Natural killer cell treated with Interleukin-12 subunit alpha and Interleukin-12 subunit beta and Interleukin-15 and Interleukin-18, amount 100 ng/mL, for 72 hours (primary cell): ENCODE data around the gene ST6GAL1. TPM values are rescaled to one million over a fixed set of nuclear protein-coding genes. Genes with fewer than 3 reads are reported as not detected.
"Not testable (repeated sequence)": the region's sequence is repeated elsewhere in the genome, so short reads cannot be mapped to it uniquely, and the experiment has no call there.

Source experiments
- ATAC-seq, 2 donors: fragments of 150-1000 bp; cut with Tn5 transposase in 1 of 2; sonication (Bioruptor Pico), chemical (Tn5 transposase) in 1 of 2; 2 replicates each; pipeline ENCODE4 v1.10.0; 2021
- DNase-seq: peaks from one replicate; pipeline ENCODE4 v3.0.0; 2022; ENCODE audit warnings: low spot score
- H3K27ac Mint-ChIP-seq, 2 donors: 1 replicate in 1 of 2; 2 replicates in 1 of 2; pipeline ENCODE4 v1.8.0; 2022; ENCODE audit warnings: mixed read lengths in 2 of 2, mild to moderate bottlenecking in 1 of 2, moderate library complexity in 1 of 2
- H3K27me3 Mint-ChIP-seq, 2 donors: 1 replicate in 1 of 2; 2 replicates in 1 of 2; pipeline ENCODE4 v1.8.0; 2022; ENCODE audit warnings: mixed read lengths in 2 of 2
- H3K36me3 Mint-ChIP-seq: one replicate; pipeline ENCODE4 v1.8.0; 2022; ENCODE audit warnings: mixed read lengths
- H3K4me1 Mint-ChIP-seq, 2 donors: 1 replicate in 1 of 2; 2 replicates in 1 of 2; pipeline ENCODE4 v1.8.0; 2022; ENCODE audit warnings: low read depth in 2 of 2, mixed read lengths in 2 of 2, mild to moderate bottlenecking in 1 of 2
- H3K4me3 Mint-ChIP-seq: one replicate; pipeline ENCODE4 v1.8.0; 2022; ENCODE audit warnings: mixed read lengths
- H3K9me3 Mint-ChIP-seq: 2 replicates; pipeline ENCODE4 v1.8.0; 2022; ENCODE audit warnings: mixed read lengths
- total RNA-seq, 2 donors: library from RNA; stranded (reverse); gene quantifications; one replicate each; pipeline ENCODE4 v1.2.3, GENCODE V29; 2022

ST6GAL1 gene
- total RNA-seq, 2 donors from 2014 or later = 179 to 304 TPM

- H3K27me3 Mint-ChIP-seq = no peaks in the 10 kb centered on the region
- DNase-seq (no peak), ATAC-seq (peak in 1 of 2 donors; percentile 15)
- H3K4me3 Mint-ChIP-seq = no peak overlapping the region
- H3K36me3 Mint-ChIP-seq = peaks cover 26% of the 10 kb centered on the region
- no peaks in the 10 kb centered on the region for H3K9me3 Mint-ChIP-seq
- H3K4me1 Mint-ChIP-seq = peaks cover 39 to 55% of the 10 kb centered on the region in 2 donors
- peak overlapping the region; percentile 33 to 77 for H3K27ac Mint-ChIP-seq
Observed at GRCh38 chr3:186990878-186991308, 60.6 kb downstream of the ST6GAL1 start.

- no peak overlapping the region for H3K4me3 Mint-ChIP-seq
- H3K27me3 Mint-ChIP-seq = no peaks in the 10 kb centered on the region
- DNase-seq = no peak
- H3K9me3 Mint-ChIP-seq = no peaks in the 10 kb centered on the region
- peaks cover 21% of the 10 kb centered on the region for H3K36me3 Mint-ChIP-seq
- H3K27ac Mint-ChIP-seq = peak overlapping the region; percentile 33 to 77
- peaks cover 43 to 55% of the 10 kb centered on the region in 2 donors for H3K4me1 Mint-ChIP-seq
- ATAC-seq = peak in 1 of 2 donors; percentile 36
Observed at GRCh38 chr3:186991470-186991869, 61.1 kb downstream of the ST6GAL1 start.

DNA sequence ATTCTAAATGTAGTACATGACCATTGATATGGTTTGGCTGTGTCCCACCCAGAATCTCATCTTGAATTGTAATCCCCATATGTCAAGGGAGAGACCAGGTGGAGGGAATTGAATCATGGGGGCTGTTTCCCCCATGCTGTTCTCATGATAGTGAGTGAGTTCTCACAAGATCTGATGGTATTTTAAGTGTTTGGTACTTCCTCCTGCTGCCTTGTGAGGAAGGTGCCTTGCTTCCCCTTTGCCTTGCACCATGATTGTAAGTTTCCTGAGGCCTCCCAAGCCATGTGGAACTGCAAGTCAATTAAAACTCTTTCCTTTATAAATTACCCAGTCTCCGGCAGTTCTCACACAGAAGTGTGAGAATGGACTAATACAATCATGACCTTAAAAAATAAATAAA is 61.8 kb downstream of the ST6GAL1 start:
- H3K9me3 Mint-ChIP-seq, DNase-seq, ATAC-seq, H3K27me3 Mint-ChIP-seq, H3K4me3 Mint-ChIP-seq: not testable (repeated sequence)
- H3K36me3 Mint-ChIP-seq = peaks cover 18% of the 10 kb centered on the region
- peaks cover 42 to 55% of the 10 kb centered on the region in 2 donors for H3K4me1 Mint-ChIP-seq
- peak overlapping the region; percentile 33 to 77 for H3K27ac Mint-ChIP-seq

GRCh38 chr3:186993210-186993782 is 63.0 kb downstream of the ST6GAL1 start:
- Mint-ChIP-seq H3K4me3 (no peak overlapping the region), H3K4me1 (peaks cover 43 to 52% of the 10 kb centered on the region in 2 donors), H3K27me3 (no peaks in the 10 kb centered on the region), H3K9me3 (no peaks in the 10 kb centered on the region), H3K36me3 (peaks cover 14% of the 10 kb centered on the region), H3K27ac (peak overlapping the region; percentile 16 to 63)
- DNase-seq = no peak
- ATAC-seq = no peak

DNA sequence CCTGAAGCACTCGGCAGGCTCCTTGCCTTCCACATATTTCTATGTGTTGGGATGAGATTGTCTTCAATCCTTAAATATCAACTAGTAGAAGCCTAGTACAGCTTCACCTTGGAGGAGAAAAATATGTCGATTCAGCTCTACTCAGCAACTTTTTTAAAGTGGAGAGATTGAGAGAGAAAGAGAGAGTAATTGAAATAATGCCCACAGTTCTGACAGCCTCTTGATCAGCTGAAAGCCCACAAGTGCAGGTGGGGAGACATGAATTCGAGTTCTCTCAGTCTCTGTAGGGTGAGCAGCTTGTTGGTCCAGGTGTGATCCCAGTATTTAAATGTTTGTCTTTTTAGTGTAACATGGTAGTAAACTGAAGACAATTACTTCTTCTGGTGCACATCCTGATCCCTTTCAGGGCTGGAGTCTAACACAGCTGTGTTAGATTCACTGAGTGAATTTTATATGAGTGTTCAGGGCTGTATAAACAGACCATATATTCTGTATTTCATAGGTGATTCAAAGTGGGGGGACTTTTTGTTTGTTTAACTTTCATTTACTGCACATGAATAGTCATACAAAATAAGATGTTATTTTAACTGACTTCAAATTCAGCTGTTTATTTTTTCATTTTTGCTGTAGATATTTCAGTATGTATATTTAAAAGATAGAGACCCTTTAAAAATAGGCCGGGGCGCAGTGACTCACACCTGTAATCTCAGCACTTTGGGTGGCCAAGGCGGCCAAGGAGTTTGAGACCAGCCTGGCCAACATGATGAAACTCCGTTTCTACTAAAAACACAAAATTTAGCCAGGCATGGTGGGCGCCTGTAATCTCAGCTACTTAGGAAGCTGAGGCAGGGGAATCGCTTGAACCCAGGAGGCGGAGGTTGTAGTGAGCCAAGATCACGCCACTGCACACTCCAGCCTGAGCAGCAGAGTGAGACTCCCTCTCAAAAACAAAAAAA is 64.0 kb downstream of the ST6GAL1 start:
- Mint-ChIP-seq H3K27ac (peak overlapping the region; percentile 16 to 63), H3K9me3 (no peaks in the 10 kb centered on the region), H3K36me3 (peaks cover 9% of the 10 kb centered on the region), H3K27me3 (no peaks in the 10 kb centered on the region), H3K4me1 (peaks cover 39 to 49% of the 10 kb centered on the region in 2 donors), H3K4me3 (no peak overlapping the region)
- DNase-seq (no peak), ATAC-seq (no peak)

- H3K4me3 Mint-ChIP-seq = no peak overlapping the region
- no peaks in the 10 kb centered on the region for H3K27me3 Mint-ChIP-seq
- H3K36me3 Mint-ChIP-seq = peaks cover 8% of the 10 kb centered on the region
- ATAC-seq = no peak
- no peak for DNase-seq
- peaks cover 53% of the 10 kb centered on the region in 2 donors for H3K4me1 Mint-ChIP-seq
- H3K27ac Mint-ChIP-seq = peak overlapping the region in 1 of 2 donors; percentile 84
- no peaks in the 10 kb centered on the region for H3K9me3 Mint-ChIP-seq
Observed at GRCh38 chr3:186996356-186996755, 66.0 kb downstream of the ST6GAL1 start.

- H3K4me1 Mint-ChIP-seq = peaks cover 48 to 50% of the 10 kb centered on the region in 2 donors
- no peaks in the 10 kb centered on the region for H3K27me3 Mint-ChIP-seq
- peak; percentile 40 to 47 for ATAC-seq
- no peak for DNase-seq
- H3K36me3 Mint-ChIP-seq = peaks cover under 1% of the 10 kb centered on the region
- H3K27ac Mint-ChIP-seq = peak overlapping the region; percentile 59 to 84
- peak overlapping the region; percentile 3 for H3K4me3 Mint-ChIP-seq
- no peaks in the 10 kb centered on the region for H3K9me3 Mint-ChIP-seq
Observed at GRCh38 chr3:186997061-186997460, 66.7 kb downstream of the ST6GAL1 start.

DNA sequence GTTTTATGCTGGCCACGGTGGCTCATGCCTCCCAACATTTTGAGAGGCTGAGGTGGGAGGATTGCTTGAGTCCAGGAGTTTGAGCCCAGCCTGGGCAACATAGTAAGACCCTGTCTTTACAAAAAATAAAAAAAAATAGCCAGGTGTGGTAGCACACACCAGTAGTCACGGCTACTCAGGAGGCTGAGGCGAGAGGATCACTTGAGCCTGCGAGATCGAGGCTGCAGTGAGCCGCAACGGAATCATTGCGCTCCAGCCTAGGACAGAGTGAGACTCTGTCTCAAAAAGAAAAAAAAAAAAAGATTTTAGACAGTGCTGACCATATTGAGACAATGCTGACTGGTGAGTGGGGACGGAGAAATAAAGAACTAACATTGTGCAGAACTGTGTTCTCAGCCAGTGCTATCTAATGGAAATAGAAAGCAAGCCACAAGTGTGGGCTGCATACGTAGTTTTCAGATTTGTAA is 67.2 kb downstream of the ST6GAL1 start:
- Mint-ChIP-seq H3K27me3 (no peaks in the 10 kb centered on the region), H3K4me3 (peak overlapping the region; percentile 3), H3K4me1 (peaks cover 49 to 54% of the 10 kb centered on the region in 2 donors), H3K36me3 (peaks cover 3% of the 10 kb centered on the region), H3K27ac (peak overlapping the region; percentile 59 to 84), H3K9me3 (no peaks in the 10 kb centered on the region)
- ATAC-seq (no peak), DNase-seq (no peak)

GRCh38 chr3:186998937-186999368 is 68.6 kb downstream of the ST6GAL1 start:
- ATAC-seq = no peak
- H3K27ac Mint-ChIP-seq = peak overlapping the region; percentile 16 to 84
- no peak for DNase-seq
- H3K9me3 Mint-ChIP-seq = no peaks in the 10 kb centered on the region
- peaks cover 51 to 62% of the 10 kb centered on the region in 2 donors for H3K4me1 Mint-ChIP-seq
- peaks cover 11% of the 10 kb centered on the region for H3K36me3 Mint-ChIP-seq
- no peaks in the 10 kb centered on the region for H3K27me3 Mint-ChIP-seq
- H3K4me3 Mint-ChIP-seq = no peak overlapping the region

DNA sequence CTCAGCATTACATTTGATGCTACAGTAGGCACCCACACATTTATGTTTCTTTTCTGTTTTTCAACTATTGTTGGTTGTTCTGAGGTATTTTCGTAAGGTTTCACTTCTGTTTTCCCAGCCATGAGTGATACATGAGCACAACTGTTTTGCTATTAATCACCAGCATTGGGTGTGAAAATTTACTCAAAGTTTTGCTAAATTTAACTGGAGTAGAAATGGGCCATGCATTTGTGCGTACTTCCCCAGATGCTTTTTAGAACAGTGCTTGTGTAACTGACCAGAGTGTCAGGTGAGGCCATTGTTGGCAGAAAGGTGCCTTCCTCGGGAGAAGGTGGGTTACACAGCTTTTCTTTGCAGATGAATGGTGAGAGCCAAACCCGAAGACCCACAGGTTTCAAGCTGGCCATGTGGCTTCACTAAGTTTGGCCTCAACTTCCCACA is 70.4 kb downstream of the ST6GAL1 start:
- Mint-ChIP-seq H3K9me3 (no peaks in the 10 kb centered on the region), H3K4me1 (peaks cover 56 to 78% of the 10 kb centered on the region in 2 donors), H3K4me3 (peak overlapping the region; percentile 60), H3K27me3 (no peaks in the 10 kb centered on the region), H3K36me3 (peaks cover 20% of the 10 kb centered on the region), H3K27ac (peak overlapping the region; percentile 68 to 87)
- ATAC-seq (peak; percentile 88 to 90), DNase-seq (no peak)

- peaks cover 60 to 82% of the 10 kb centered on the region in 2 donors for H3K4me1 Mint-ChIP-seq
- H3K27me3 Mint-ChIP-seq = no peaks in the 10 kb centered on the region
- H3K4me3 Mint-ChIP-seq = peak overlapping the region; percentile 15
- DNase-seq (no peak), ATAC-seq (no peak)
- no peaks in the 10 kb centered on the region for H3K9me3 Mint-ChIP-seq
- H3K36me3 Mint-ChIP-seq = peaks cover 34% of the 10 kb centered on the region
- H3K27ac Mint-ChIP-seq = peak overlapping the region; percentile 60 to 87
Observed at GRCh38 chr3:187002915-187003314, 72.6 kb downstream of the ST6GAL1 start.

DNA sequence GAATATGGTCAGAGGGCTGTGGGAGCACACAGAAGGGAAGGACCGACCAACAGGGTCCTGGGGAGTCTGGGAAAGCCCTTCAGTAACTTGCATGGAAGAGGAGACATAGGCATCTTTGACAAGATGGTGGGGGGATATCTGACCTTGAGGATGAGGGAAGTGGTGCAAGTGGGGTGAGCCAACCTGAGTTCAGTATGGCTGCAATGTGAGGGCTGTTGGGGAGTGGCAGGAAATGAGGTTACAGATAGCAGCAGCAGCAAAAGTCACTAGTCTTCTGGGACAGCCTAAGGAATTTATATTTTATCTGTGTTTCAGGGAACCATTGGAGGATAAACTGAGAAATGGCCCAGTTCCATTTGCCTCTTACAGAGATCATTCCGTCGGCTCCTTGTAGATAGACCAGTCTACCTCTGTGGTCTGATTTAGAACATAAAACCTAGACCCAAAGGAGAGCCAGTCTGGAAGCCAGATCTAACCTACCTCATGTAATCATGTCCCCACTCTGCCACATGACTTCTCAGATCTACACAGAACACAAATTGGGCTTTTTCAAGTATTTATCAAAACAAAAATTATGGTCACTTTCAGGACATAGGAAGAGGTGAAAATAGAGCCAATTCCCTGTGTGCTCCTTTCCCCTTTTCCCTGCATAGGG is 75.6 kb downstream of the ST6GAL1 start:
- Mint-ChIP-seq H3K27ac (peak overlapping the region; percentile 50 to 89), H3K36me3 (peaks cover 39% of the 10 kb centered on the region), H3K4me3 (peak overlapping the region; percentile 65), H3K27me3 (no peaks in the 10 kb centered on the region), H3K9me3 (no peaks in the 10 kb centered on the region), H3K4me1 (peaks cover 47 to 67% of the 10 kb centered on the region in 2 donors)
- DNase-seq (no peak), ATAC-seq (peak in 1 of 2 donors; percentile 60)

DNA sequence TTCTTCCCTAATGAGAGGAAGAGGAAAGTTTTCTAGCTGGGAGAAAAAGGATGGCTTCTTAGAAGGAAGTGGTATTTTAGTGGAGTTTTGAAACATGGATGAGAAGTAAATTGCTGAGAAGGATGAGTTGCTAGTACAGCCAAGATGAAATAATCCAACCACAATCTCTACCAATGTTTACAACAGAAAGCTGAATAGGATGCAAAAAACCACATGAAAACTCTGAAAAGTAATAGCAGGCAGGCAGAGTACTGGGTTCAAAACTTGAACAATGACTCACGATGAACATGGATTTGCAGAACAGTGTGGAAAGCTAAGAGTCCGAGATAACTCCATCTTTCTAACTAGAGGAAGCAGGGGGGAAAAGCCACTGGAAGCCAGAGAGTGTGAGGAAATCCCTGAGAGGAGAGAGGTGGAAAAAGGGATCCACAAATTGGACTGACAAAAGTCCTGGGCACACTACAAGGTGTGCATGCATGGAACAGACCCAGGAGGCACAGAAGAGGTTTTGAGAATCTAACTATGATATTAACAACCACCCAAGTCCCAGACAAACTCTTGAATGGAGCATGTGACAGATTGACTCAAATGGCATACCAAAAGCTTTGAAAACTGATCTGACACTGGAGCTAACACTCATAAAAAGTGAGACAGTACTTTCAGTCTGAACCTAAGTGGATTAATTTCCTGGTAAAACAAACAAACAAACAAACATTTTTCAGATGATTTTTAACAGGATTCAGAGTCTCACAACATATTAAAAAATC is 76.7 kb downstream of the ST6GAL1 start:
- DNase-seq (no peak), ATAC-seq (peak in 1 of 2 donors; percentile 67)
- Mint-ChIP-seq H3K27ac (peak overlapping the region; percentile 50 to 51), H3K36me3 (peaks cover 39% of the 10 kb centered on the region), H3K9me3 (no peaks in the 10 kb centered on the region), H3K4me1 (peaks cover 45 to 64% of the 10 kb centered on the region in 2 donors), H3K4me3 (peak overlapping the region; percentile 23), H3K27me3 (no peaks in the 10 kb centered on the region)
